ENCODE measurements around the gene CADPS2. TPM values are rescaled to one million over a fixed set of nuclear protein-coding genes. Genes with fewer than 3 reads are reported as not detected.

The CADPS2 gene
- total and polyA plus RNA-seq, 8 donors, result 7.0 to 57.8 (median 29.7) TPM

GRCh38 chr7:122663733-122664132, 222.5 kb downstream of the CADPS2 start:
- no peaks in the 10 kb centered on the region for H3K4me1 ChIP-seq

GRCh38 chr7:122658856-122659255, 227.4 kb downstream of the CADPS2 start:
- Histone ChIP-seq H3K4me3 (no peak overlapping the region), H3K27me3 (no peaks in the 10 kb centered on the region), H3K27ac (no peak overlapping the region), H3K4me1 (peaks cover 0 to under 1% (median 0%) of the 10 kb centered on the region in 4 donors), H3K36me3 (no peaks in the 10 kb centered on the region), H3K9me3 (no peaks in the 10 kb centered on the region)
- intact Hi-C loops (cut with DNase I; ENCODE audit: low total_unique reads), result no loop called here
- 66 to 90% (median 70%) methylated on average over 2 of the region's 2 CpGs for WGBS, 5 donors
- TF ChIP-seq EP300 (IDR thresholded peaks at IDR 0.05) (no peak), CTCF (IDR thresholded peaks at IDR 0.05) (no peak), POLR2A (IDR thresholded peaks at IDR 0.05) (no peak), POLR2AphosphoS5 (IDR thresholded peaks at IDR 0.05) (no peak)
- DNase-seq, result no peak

More at GRCh38 chr7:122663733-122664132, 222.5 kb downstream of the CADPS2 start:
- Histone ChIP-seq H3K27me3 (no peaks in the 10 kb centered on the region), H3K9me3 (no peaks in the 10 kb centered on the region), H3K36me3 (no peaks in the 10 kb centered on the region), H3K27ac (no peak overlapping the region), H3K4me3 (no peak overlapping the region)
- intact Hi-C loops (cut with DNase I; ENCODE audit: low total_unique reads), result no loop called here
- 74 to 96% (median 85%) methylated on average over 2 of the region's 2 CpGs for WGBS, 5 donors
- TF ChIP-seq POLR2A (IDR thresholded peaks at IDR 0.05), result no peak
- no peak for TF ChIP-seq POLR2AphosphoS5 (IDR thresholded peaks at IDR 0.05)
- no peak for TF ChIP-seq EP300 (IDR thresholded peaks at IDR 0.05)
- no peak for TF ChIP-seq CTCF (IDR thresholded peaks at IDR 0.05)
- no peak for DNase-seq

GRCh38 chr7:122653685-122654084, 232.6 kb downstream of the CADPS2 start:
- H3K9me3 ChIP-seq, result no peaks in the 10 kb centered on the region
- H3K4me3 ChIP-seq, result no peak overlapping the region
- peaks cover 5 to 24% (median 11%) of the 10 kb centered on the region in 4 donors for H3K4me1 ChIP-seq
- 81 to 85% (median 82%) methylated on average over 5 of the region's 5 CpGs for WGBS, 5 donors
- H3K27me3 ChIP-seq, result no peaks in the 10 kb centered on the region
- no peaks in the 10 kb centered on the region for H3K36me3 ChIP-seq
- no peak for DNase-seq
- H3K27ac ChIP-seq, result no peak overlapping the region
- TF ChIP-seq EP300 (IDR thresholded peaks at IDR 0.05), result no peak
- TF ChIP-seq POLR2AphosphoS5 (IDR thresholded peaks at IDR 0.05), result no peak
- no peak for TF ChIP-seq CTCF (IDR thresholded peaks at IDR 0.05)
- no peak for TF ChIP-seq POLR2A (IDR thresholded peaks at IDR 0.05)
- intact Hi-C loops (cut with DNase I; ENCODE audit: low total_unique reads), result no loop called here

- peak; percentile 52 to 66 for DNase-seq
- Histone ChIP-seq H3K4me1 (peaks cover 5 to 24% (median 11%) of the 10 kb centered on the region in 4 donors), H3K36me3 (no peaks in the 10 kb centered on the region), H3K4me3 (no peak overlapping the region), H3K27me3 (no peaks in the 10 kb centered on the region), H3K27ac (peak overlapping the region in 4 of 5 donors; percentile 17 to 43 (median 29)), H3K9me3 (no peaks in the 10 kb centered on the region)
- 10 to 27% (median 22%) methylated on average over 4 of the region's 4 CpGs for WGBS, 5 donors
- intact Hi-C loops (cut with DNase I; ENCODE audit: low total_unique reads), result no loop called here
- no peak for TF ChIP-seq EP300 (IDR thresholded peaks at IDR 0.05)
- TF ChIP-seq POLR2AphosphoS5 (IDR thresholded peaks at IDR 0.05), result peak; percentile 6 to 50 (median 10)
- no peak for TF ChIP-seq POLR2A (IDR thresholded peaks at IDR 0.05)
- TF ChIP-seq CTCF (IDR thresholded peaks at IDR 0.05), result no peak
Observed at GRCh38 chr7:122652876-122653275, 233.4 kb downstream of the CADPS2 start.
